H9 (cell line): Measurements from ENCODE around the gene BTRC. TPM values are rescaled to one million over a fixed set of nuclear protein-coding genes. Genes with fewer than 3 reads are reported as not detected.

ENCODE experiments used
- DNase-seq: peaks from one replicate; pipeline ENCODE4 v3.0.0-alpha.2; 2017
- H2AFZ ChIP-seq: one replicate; pipeline ENCODE4 v1.6.1; 2013; ENCODE audit warnings: mild to moderate bottlenecking, low read length, control low read depth, moderate library complexity
- H2AK5ac ChIP-seq: 2 replicates; pipeline ENCODE4 v1.6.1; 2013; ENCODE audit warnings: low read length, control low read depth, mixed read lengths; ENCODE audit not compliant: insufficient read length
- H2BK120ac ChIP-seq: one replicate; pipeline ENCODE4 v1.6.1; 2013; ENCODE audit warnings: low read depth, mild to moderate bottlenecking, low read length, control low read depth, inconsistent platforms; ENCODE audit not compliant: poor library complexity, severe bottlenecking
- H2BK12ac ChIP-seq: 2 replicates; pipeline ENCODE4 v1.6.1; 2013; ENCODE audit warnings: low read length, control low read depth, mixed read lengths, low read depth; ENCODE audit not compliant: insufficient read length
- H2BK15ac ChIP-seq: 2 replicates; pipeline ENCODE4 v1.6.1; 2013; ENCODE audit warnings: low read depth, low read length, control low read depth
- H2BK20ac ChIP-seq: one replicate; pipeline ENCODE4 v1.6.1; 2013; ENCODE audit warnings: low read depth, mild to moderate bottlenecking, low read length, control low read depth, inconsistent platforms; ENCODE audit not compliant: poor library complexity, severe bottlenecking
- H2BK5ac ChIP-seq: 2 replicates; pipeline ENCODE4 v1.6.1; 2013; ENCODE audit warnings: low read length, control low read depth, mixed read lengths; ENCODE audit not compliant: insufficient read length
- H3K14ac ChIP-seq: 2 replicates; pipeline ENCODE4 v1.6.1; 2013; ENCODE audit warnings: low read length, control low read depth; ENCODE audit not compliant: insufficient read depth
- H3K18ac ChIP-seq: 2 replicates; pipeline ENCODE4 v1.6.1; 2013; ENCODE audit warnings: low read depth, mild to moderate bottlenecking, mixed read lengths, low read length, control low read depth; ENCODE audit not compliant: insufficient read length
- H3K23ac ChIP-seq: 2 replicates; pipeline ENCODE4 v1.6.1; 2013; ENCODE audit warnings: low read length, control low read depth, mixed read lengths, low read depth; ENCODE audit not compliant: insufficient read length
- H3K23me2 ChIP-seq: 2 replicates; pipeline ENCODE4 v1.6.1; 2013; ENCODE audit warnings: low read depth, mild to moderate bottlenecking, mixed read lengths, low read length, control low read depth; ENCODE audit not compliant: insufficient read length, poor library complexity, severe bottlenecking
- H3K27ac ChIP-seq: 2 replicates; pipeline ENCODE4 v1.5.1; 2013; ENCODE audit warnings: low read length, control low read depth, mixed read lengths, low read depth; ENCODE audit not compliant: insufficient read length
- H3K27me3 ChIP-seq: 2 replicates; pipeline ENCODE4 v1.6.1; 2013; ENCODE audit warnings: low read length, control low read depth, inconsistent platforms; ENCODE audit not compliant: insufficient read depth
- H3K4ac ChIP-seq: 2 replicates; pipeline ENCODE4 v1.6.1; 2013; ENCODE audit warnings: low read depth, mild to moderate bottlenecking, control low read depth, inconsistent platforms, low read length, moderate library complexity
- H3K4me1 ChIP-seq: 2 replicates; pipeline ENCODE4 v1.6.1; 2013; ENCODE audit warnings: low read length, control low read depth, inconsistent platforms; ENCODE audit not compliant: insufficient read depth
- H3K4me2 ChIP-seq: 2 replicates; pipeline ENCODE4 v1.6.1; 2013; ENCODE audit warnings: low read length, control low read depth, mixed read lengths; ENCODE audit not compliant: insufficient read length, insufficient read depth
- H3K56ac ChIP-seq: 2 replicates; pipeline ENCODE4 v1.6.1; 2013; ENCODE audit warnings: low read depth, mild to moderate bottlenecking, mixed read lengths, low read length, control low read depth; ENCODE audit not compliant: insufficient read length
- H3K79me1 ChIP-seq: 2 replicates; pipeline ENCODE4 v1.6.1; 2013; ENCODE audit warnings: low read depth, mild to moderate bottlenecking, moderate library complexity, low read length, control low read depth, inconsistent platforms; ENCODE audit not compliant: insufficient read depth, poor library complexity, severe bottlenecking
- H3K79me2 ChIP-seq: 2 replicates; pipeline ENCODE4 v1.6.1; 2013; ENCODE audit warnings: low read length, control low read depth, inconsistent platforms; ENCODE audit not compliant: insufficient read depth
- H3K9ac ChIP-seq: 2 replicates; pipeline ENCODE4 v1.6.1; 2013; ENCODE audit warnings: low read length, control low read depth, mixed read lengths; ENCODE audit not compliant: insufficient read length; ENCODE audit errors: extremely low read depth
- H3K9me3 ChIP-seq: one replicate; pipeline ENCODE4 v1.6.1; 2013; ENCODE audit warnings: low read depth, low read length, inconsistent platforms; ENCODE audit not compliant: control insufficient read depth
- H3T11ph ChIP-seq: one replicate; pipeline ENCODE4 v1.6.1; 2013; ENCODE audit warnings: mild to moderate bottlenecking, low read length, control low read depth, inconsistent platforms
- H4K20me1 ChIP-seq: one replicate; pipeline ENCODE4 v1.6.1; 2013; ENCODE audit not compliant: control insufficient read depth, insufficient read length, insufficient read depth
- H4K5ac ChIP-seq: 2 replicates; pipeline ENCODE4 v1.6.1; 2013; ENCODE audit warnings: low read depth, mild to moderate bottlenecking, mixed read lengths, low read length, control low read depth; ENCODE audit not compliant: insufficient read length
- H4K8ac ChIP-seq: replicated peaks from 2 replicates; pipeline ENCODE4 v1.6.1; 2013; ENCODE audit warnings: low read length, control low read depth, mixed read lengths, low read depth; ENCODE audit not compliant: insufficient read length
- H4K91ac ChIP-seq: 2 replicates; pipeline ENCODE4 v1.6.1; 2013; ENCODE audit warnings: low read depth, mild to moderate bottlenecking, moderate library complexity, mixed read lengths, low read length, control low read depth; ENCODE audit not compliant: insufficient read length
- H3K27ac Mint-ChIP-seq, 3 experiments: 2 replicates in 2 of 3; 3 replicates in 1 of 3; pipeline ENCODE4 v1.8.0; 2020 to 2021; ENCODE audit warnings: mixed read lengths in 3 of 3, mild to moderate bottlenecking in 1 of 3, moderate library complexity in 1 of 3
- H3K27me3 Mint-ChIP-seq: 2 replicates; pipeline ENCODE4 v1.8.0; 2021; ENCODE audit warnings: low read depth, mild to moderate bottlenecking, moderate library complexity, mixed read lengths
- H3K36me3 Mint-ChIP-seq, 3 experiments: 2 replicates in 2 of 3; 3 replicates in 1 of 3; pipeline ENCODE4 v1.8.0; 2020 to 2021; ENCODE audit warnings: low read depth in 3 of 3, mixed read lengths in 3 of 3; ENCODE audit not compliant: insufficient read depth in 1 of 3
- H3K4me1 Mint-ChIP-seq, 2 experiments: 2 replicates each; pipeline ENCODE4 v1.8.0; 2020; ENCODE audit warnings: mixed read lengths in 2 of 2
- H3K4me3 Mint-ChIP-seq, 2 experiments: 2 replicates in 1 of 2; 3 replicates in 1 of 2; pipeline ENCODE4 v1.8.0; 2020 to 2021; ENCODE audit warnings: mild to moderate bottlenecking in 2 of 2, mixed read lengths in 2 of 2, moderate library complexity in 1 of 2
- H3K9me3 Mint-ChIP-seq, 2 experiments: 2 replicates in 1 of 2; 3 replicates in 1 of 2; pipeline ENCODE4 v1.8.0; 2020; ENCODE audit warnings: mild to moderate bottlenecking in 2 of 2, mixed read lengths in 2 of 2, moderate library complexity in 1 of 2
- CTCF ChIP-seq: fragments of 200-600 bp; sonication (generic); conservative IDR thresholded peaks from 3 replicates; pipeline ENCODE4 v1.8.0; 2021; ENCODE audit warnings: antibody characterized with exemption, mild to moderate bottlenecking
- WGBS: extraction: QIAGEN DNeasy Blood & Tissue Kit; methylation state at CpG from one replicate; pipeline ENCODE4 v1.1.7; 2013; ENCODE audit warnings: missing lambda C conversion rate, low lambda C conversion rate, mixed read lengths; ENCODE audit not compliant: insufficient read length; ENCODE audit errors: extremely low coverage; 5-methylcytosine and 5-hydroxymethylcytosine counted together
- total RNA-seq: library from RNA; stranded (reverse); gene quantifications from 2 replicates; pipeline ENCODE4 v1.2.1, GENCODE V29; 2021

The BTRC gene
- total RNA-seq, 1 experiment from 2014 or later: 24.2 TPM

- no peaks in the 10 kb centered on the region for H3K23me2 ChIP-seq
- no peaks in the 10 kb centered on the region for H3K9me3 Mint-ChIP-seq
- H3K27me3 ChIP-seq: no peaks in the 10 kb centered on the region
- no peaks in the 10 kb centered on the region for H3K27me3 Mint-ChIP-seq
- no peak for TF ChIP-seq CTCF
- no peaks in the 10 kb centered on the region for H3K4me1 ChIP-seq
- H2BK15ac ChIP-seq: no peak overlapping the region
- H3K4me2 ChIP-seq: no peak overlapping the region
- H3K18ac ChIP-seq: no peak overlapping the region
- H2BK5ac ChIP-seq: no peak overlapping the region
- H3K4me3 Mint-ChIP-seq: no peak overlapping the region
- H2AK5ac ChIP-seq: no peak overlapping the region
- no peaks in the 10 kb centered on the region; a peak in 1 of 7 replicates for H3K36me3 Mint-ChIP-seq
- H3T11ph ChIP-seq: no peak overlapping the region
- H2BK20ac ChIP-seq: no peak overlapping the region
- no peak overlapping the region for H2BK120ac ChIP-seq
- no peak overlapping the region for H3K9ac ChIP-seq
- H2BK12ac ChIP-seq: no peak overlapping the region
- H3K79me2 ChIP-seq: no peaks in the 10 kb centered on the region
- H3K79me1 ChIP-seq: no peaks in the 10 kb centered on the region
- no peaks in the 10 kb centered on the region for H3K9me3 ChIP-seq
- H4K5ac ChIP-seq: no peak overlapping the region
- H4K91ac ChIP-seq: no peak overlapping the region
- DNase-seq: no peak
- H4K20me1 ChIP-seq: no peaks in the 10 kb centered on the region
- H3K4me1 Mint-ChIP-seq: no peaks in the 10 kb centered on the region
- no CpG with 5 or more reads among the region's 1 CpG for WGBS
- no peak overlapping the region for H4K8ac ChIP-seq
- no peak overlapping the region for H3K14ac ChIP-seq
- H3K56ac ChIP-seq: no peak overlapping the region
- no peak overlapping the region for H2AFZ ChIP-seq
- no peak overlapping the region for H3K27ac Mint-ChIP-seq
- H3K27ac ChIP-seq: no peak overlapping the region
- no peak overlapping the region for H3K23ac ChIP-seq
- no peak overlapping the region for H3K4ac ChIP-seq
Observed at GRCh38 chr10:101478956-101479355, 125.0 kb downstream of the BTRC start.
